Fibroblast of lung (primary cell): ENCODE results near the gene IL27RA. TPM values are rescaled to one million over a fixed set of nuclear protein-coding genes. Genes with fewer than 3 reads are reported as not detected.

Experiments
- DNase-seq, 2 donors: peaks; one replicate each; pipeline versions ENCODE4 v3.0.0 to v3.0.0-alpha.2; 2010; ENCODE audit warnings: low read depth in 2 of 2
- H2AFZ ChIP-seq: 2 replicates; pipeline ENCODE4 v1.5.1; 2012; ENCODE audit warnings: low read length, control low read depth, inconsistent platforms
- H3K27ac ChIP-seq: 2 replicates; pipeline ENCODE4 v1.5.1; 2011; ENCODE audit warnings: low read length, control low read depth; ENCODE audit not compliant: insufficient read depth
- H3K27me3 ChIP-seq: 2 replicates; pipeline ENCODE4 v1.5.1; 2011; ENCODE audit warnings: mild to moderate bottlenecking, low read length; ENCODE audit not compliant: control insufficient read depth, insufficient read depth
- H3K36me3 ChIP-seq: 2 replicates; pipeline ENCODE4 v1.5.1; 2011; ENCODE audit warnings: low read length; ENCODE audit not compliant: control insufficient read depth, insufficient read depth
- H3K4me1 ChIP-seq: 2 replicates; pipeline ENCODE4 v1.5.1; 2011; ENCODE audit warnings: low read length; ENCODE audit not compliant: control insufficient read depth, insufficient read depth; ENCODE audit errors: extremely low read depth
- H3K4me2 ChIP-seq: 2 replicates; pipeline ENCODE4 v1.5.1; 2011; ENCODE audit warnings: low read length, control low read depth; ENCODE audit not compliant: insufficient read depth; ENCODE audit errors: extremely low read depth
- H3K4me3 ChIP-seq, 4 experiments: fragments of 200-600 bp in 1 of 4; sonication (generic) in 1 of 4; replicated peaks in 1 of 4; 2 replicates each; pipeline ENCODE4 v1.5.1; 2011 to 2016; ENCODE audit warnings: low read length in 4 of 4, low read depth in 3 of 4, mild to moderate bottlenecking in 3 of 4, control low read depth in 2 of 4, inconsistent platforms in 1 of 4, mixed read lengths in 1 of 4; ENCODE audit not compliant: insufficient read depth in 1 of 4; ENCODE audit errors: control extremely low read depth in 1 of 4
- H3K79me2 ChIP-seq: 2 replicates; pipeline ENCODE4 v1.5.1; 2012; ENCODE audit warnings: mild to moderate bottlenecking, low read length, inconsistent platforms; ENCODE audit not compliant: control insufficient read depth, insufficient read depth
- H3K9ac ChIP-seq: 2 replicates; pipeline ENCODE4 v1.5.1; 2011; ENCODE audit warnings: mild to moderate bottlenecking, low read length, control low read depth; ENCODE audit not compliant: insufficient read depth
- H3K9me3 ChIP-seq: 2 replicates; pipeline ENCODE4 v1.5.1; 2012; ENCODE audit warnings: low read depth, low read length; ENCODE audit not compliant: control insufficient read depth, insufficient read depth
- H4K20me1 ChIP-seq: 2 replicates; pipeline ENCODE4 v1.5.1; 2011; ENCODE audit warnings: low read length; ENCODE audit not compliant: control insufficient read depth, insufficient read depth; ENCODE audit errors: extremely low read depth
- CTCF ChIP-seq, 2 donors: IDR thresholded peaks in 1 of 2; conservative IDR thresholded peaks in 1 of 2; 1 replicate in 1 of 2; 2 replicates in 1 of 2; pipeline ENCODE4 v1.5.1; 2011 to 2012; ENCODE audit warnings: low read length in 2 of 2, control low read depth in 1 of 2, inconsistent platforms in 1 of 2, low read depth in 1 of 2, mild to moderate bottlenecking in 1 of 2
- EZH2 ChIP-seq: IDR thresholded peaks from 2 replicates; pipeline ENCODE4 v1.5.1; 2012; ENCODE audit warnings: low read length, control low read depth, mild to moderate bottlenecking; ENCODE audit errors: missing control alignments
- polyA plus RNA-seq, 2 donors: library from polyadenylated mRNA; depleted of rRNA in 1 of 2; stranded (reverse) in 1 of 2; unstranded in 1 of 2; fragments of >200 nt; gene quantifications; 2 replicates each; pipeline ENCODE4 v1.2.1, GENCODE V29; 2011 to 2012; ENCODE audit warnings: missing spikeins in 1 of 2
- total RNA-seq: library from RNA; depleted of rRNA; stranded (reverse); fragments of >200 nt; gene quantifications from 2 replicates; pipeline ENCODE4 v1.2.1, GENCODE V29; 2014

Gene IL27RA
- total and polyA plus RNA-seq, 2 donors (not counting 1 experiment from before 2014, with no cell fraction given): 0.84 to 2.1 TPM

GRCh38 chr19:13993590-13994300 lies 37.8 kb upstream of the IL27RA start:
- H3K9me3 ChIP-seq: no peaks in the 10 kb centered on the region
- no peaks in the 10 kb centered on the region for H3K4me1 ChIP-seq
- TF ChIP-seq EZH2: no peak
- TF ChIP-seq CTCF (conservative IDR thresholded peaks at IDR 0.05 in 1 of 2, IDR thresholded peaks at IDR 0.05 in 1 of 2; ENCODE audit: low read depth in 1 of 2, low read length in 2 of 2): no peak
- no peak for DNase-seq
- H2AFZ ChIP-seq: no peak overlapping the region
- no peak overlapping the region for H3K4me3 ChIP-seq
- no peaks in the 10 kb centered on the region for H3K27me3 ChIP-seq
- H4K20me1 ChIP-seq: no peaks in the 10 kb centered on the region
- H3K36me3 ChIP-seq: peaks cover 5% of the 10 kb centered on the region
- no peak overlapping the region for H3K4me2 ChIP-seq
- H3K79me2 ChIP-seq: no peaks in the 10 kb centered on the region
- H3K9ac ChIP-seq: no peak overlapping the region
- peak overlapping the region; percentile 8 for H3K27ac ChIP-seq

- Histone ChIP-seq H3K9ac (no peak overlapping the region), H3K27ac (peak overlapping the region; percentile 6), H3K4me3 (no peak overlapping the region), H3K4me2 (no peak overlapping the region), H4K20me1 (no peaks in the 10 kb centered on the region), H3K79me2 (no peaks in the 10 kb centered on the region), H3K36me3 (peaks cover 5% of the 10 kb centered on the region), H2AFZ (no peak overlapping the region), H3K4me1 (no peaks in the 10 kb centered on the region), H3K27me3 (no peaks in the 10 kb centered on the region), H3K9me3 (no peaks in the 10 kb centered on the region)
- DNase-seq: peak in 1 of 2 donors; percentile 48
- no peak for TF ChIP-seq EZH2
- TF ChIP-seq CTCF (conservative IDR thresholded peaks at IDR 0.05 in 1 of 2, IDR thresholded peaks at IDR 0.05 in 1 of 2; ENCODE audit: low read depth in 1 of 2, low read length in 2 of 2): no peak
These were observed 36.4 kb upstream of the IL27RA start for GRCh38 chr19:13995017-13995728.

GRCh38 chr19:13995878-13996765 lies 35.4 kb upstream of the IL27RA start:
- H3K79me2 ChIP-seq: peaks cover 2% of the 10 kb centered on the region
- DNase-seq: no peak
- no peak for TF ChIP-seq EZH2
- TF ChIP-seq CTCF (conservative IDR thresholded peaks at IDR 0.05 in 1 of 2, IDR thresholded peaks at IDR 0.05 in 1 of 2; ENCODE audit: low read depth in 1 of 2, low read length in 2 of 2): no peak
- peaks cover 5% of the 10 kb centered on the region for H3K36me3 ChIP-seq
- H3K4me3 ChIP-seq: no peak overlapping the region
- no peak overlapping the region for H2AFZ ChIP-seq
- H3K4me2 ChIP-seq: no peak overlapping the region
- H3K9ac ChIP-seq: no peak overlapping the region
- no peaks in the 10 kb centered on the region for H3K4me1 ChIP-seq
- H3K27me3 ChIP-seq: no peaks in the 10 kb centered on the region
- H4K20me1 ChIP-seq: no peaks in the 10 kb centered on the region
- no peak overlapping the region for H3K27ac ChIP-seq
- H3K9me3 ChIP-seq: no peaks in the 10 kb centered on the region
